Measurements from ENCODE around the gene RABEP1. TPM values are rescaled to one million over a fixed set of nuclear protein-coding genes. Genes with fewer than 3 reads are reported as not detected.

The RABEP1 gene
- polyA plus RNA-seq, 3 donors, result 12.7 to 19.1 (median 13.7) TPM

- Histone ChIP-seq H3K9me3 (replicated peaks in 1 of 2; ENCODE audit: control insufficient read depth in 1 of 2, insufficient read depth in 1 of 2, low read length in 2 of 2) (no peaks in the 10 kb centered on the region), H3K4me2 (replicated peaks; ENCODE audit: extremely low read depth, low read length, poor library complexity, severe bottlenecking) (no peak overlapping the region), H3K27ac (ENCODE audit: low read depth in 1 of 2, low read length in 2 of 2) (no peak overlapping the region), H3K4me1 (ENCODE audit: control insufficient read depth in 1 of 2, insufficient read depth in 2 of 2, low read length in 2 of 2) (no peaks in the 10 kb centered on the region), H3K4me3 (replicated peaks in 1 of 3; ENCODE audit: low read depth in 2 of 3, low read length in 3 of 3) (no peak overlapping the region), H3K9ac (ENCODE audit: insufficient read depth, low read length, poor library complexity, severe bottlenecking) (no peak overlapping the region), H2AFZ (ENCODE audit: insufficient read depth, low read depth, low read length, poor library complexity, severe bottlenecking) (no peak overlapping the region), H3K27me3 (ENCODE audit: control insufficient read depth in 2 of 2, insufficient read depth in 2 of 2, low read length in 2 of 2) (no peaks in the 10 kb centered on the region), H3K79me2 (ENCODE audit: insufficient read depth, low read length) (no peaks in the 10 kb centered on the region), H3K36me3 (replicated peaks in 1 of 2; ENCODE audit: control insufficient read depth in 1 of 2, insufficient read depth in 2 of 2, low read length in 2 of 2) (no peaks in the 10 kb centered on the region), H4K20me1 (ENCODE audit: insufficient read depth, low read length) (no peaks in the 10 kb centered on the region)
- Mint-ChIP-seq H3K9me3 (peaks cover 0 to 4% (median 0%) of the 10 kb centered on the region in 7 donors), H3K36me3 (no peaks in the 10 kb centered on the region), H3K4me1 (no peaks in the 10 kb centered on the region), H3K4me3 (no peak overlapping the region), H3K27me3 (ENCODE audit: low read depth in 3 of 3) (peaks cover 0 to 2% (median under 1%) of the 10 kb centered on the region in 3 donors), H3K27ac (no peak overlapping the region)
- intact Hi-C loops (cut with micrococcal nuclease), result no loop called here
- no peak for TF ChIP-seq CTCF (IDR thresholded peaks at IDR 0.05)
- 100% methylated on average over 2 of the region's 3 CpGs for WGBS (ENCODE audit: insufficient coverage)
- no peak for DNase-seq
Observed at GRCh38 chr17:5264893-5265292, 17.2 kb upstream of the RABEP1 start.

- no peaks in the 10 kb centered on the region for H4K20me1 ChIP-seq (ENCODE audit: insufficient read depth, low read length)
- Mint-ChIP-seq H3K27me3 (ENCODE audit: low read depth in 3 of 3) (peaks cover 0 to 4% (median 3%) of the 10 kb centered on the region in 3 donors), H3K4me1 (no peaks in the 10 kb centered on the region), H3K36me3 (no peaks in the 10 kb centered on the region), H3K9me3 (peaks cover 0 to 6% (median 0%) of the 10 kb centered on the region in 7 donors), H3K27ac (no peak overlapping the region), H3K4me3 (no peak overlapping the region)
- H3K4me3 ChIP-seq (replicated peaks in 1 of 3; ENCODE audit: low read depth in 2 of 3, low read length in 3 of 3), result no peak overlapping the region
- no peaks in the 10 kb centered on the region for H3K27me3 ChIP-seq (ENCODE audit: control insufficient read depth in 2 of 2, insufficient read depth in 2 of 2, low read length in 2 of 2)
- no peaks in the 10 kb centered on the region for H3K36me3 ChIP-seq (replicated peaks in 1 of 2; ENCODE audit: control insufficient read depth in 1 of 2, insufficient read depth in 2 of 2, low read length in 2 of 2)
- intact Hi-C loops (cut with micrococcal nuclease), result no loop called here
- TF ChIP-seq CTCF (IDR thresholded peaks at IDR 0.05), result no peak
- no peaks in the 10 kb centered on the region for H3K4me1 ChIP-seq (ENCODE audit: control insufficient read depth in 1 of 2, insufficient read depth in 2 of 2, low read length in 2 of 2)
- H3K9me3 ChIP-seq (replicated peaks in 1 of 2; ENCODE audit: control insufficient read depth in 1 of 2, insufficient read depth in 1 of 2, low read length in 2 of 2), result no peaks in the 10 kb centered on the region
- no peak overlapping the region for H3K4me2 ChIP-seq (replicated peaks; ENCODE audit: extremely low read depth, low read length, poor library complexity, severe bottlenecking)
- no CpG with 5 or more reads among the region's 4 CpGs for WGBS (ENCODE audit: insufficient coverage)
- no peak overlapping the region for H3K9ac ChIP-seq (ENCODE audit: insufficient read depth, low read length, poor library complexity, severe bottlenecking)
- no peak overlapping the region for H3K27ac ChIP-seq (ENCODE audit: low read depth in 1 of 2, low read length in 2 of 2)
- H2AFZ ChIP-seq (ENCODE audit: insufficient read depth, low read depth, low read length, poor library complexity, severe bottlenecking), result no peak overlapping the region
- DNase-seq, result no peak
- H3K79me2 ChIP-seq (ENCODE audit: insufficient read depth, low read length), result no peaks in the 10 kb centered on the region
Observed at GRCh38 chr17:5269241-5269960, 12.7 kb upstream of the RABEP1 start.
